HepG2 (cell line): Measurements from ENCODE around the gene SDC1. TPM values are rescaled to one million over a fixed set of nuclear protein-coding genes. Genes with fewer than 3 reads are reported as not detected.

Experiments
- GATAD2A ChIP-seq: IDR thresholded peaks from 2 replicates; pipeline ENCODE4 v1.6.1; 2016
- MEIS2 ChIP-seq: sonication (generic); formaldehyde crosslinking; IDR thresholded peaks from 2 replicates; pipeline ENCODE4 v1.9.0; 2021; ENCODE audit warnings: mild to moderate bottlenecking, missing genetic modification reagents
- MIXL1 ChIP-seq: IDR thresholded peaks from 2 replicates; pipeline ENCODE4 v1.6.1; 2016
- PAF1 ChIP-seq: IDR thresholded peaks from 2 replicates; pipeline ENCODE4 v1.6.1; 2016; ENCODE audit warnings: missing genetic modification reagents, missing compliant biosample characterization
- PHF21A ChIP-seq: sonication (generic); formaldehyde crosslinking; IDR thresholded peaks from 2 replicates; pipeline ENCODE4 v1.5.0; 2020; ENCODE audit warnings: mild to moderate bottlenecking, missing genetic modification reagents
- POLR2A ChIP-seq, 2 experiments: IDR thresholded peaks; 2 replicates each; pipeline ENCODE4 v1.6.1; 2011; ENCODE audit warnings: low read depth in 2 of 2, low read length in 2 of 2, mild to moderate bottlenecking in 1 of 2, moderate library complexity in 1 of 2; ENCODE audit not compliant: insufficient read depth in 1 of 2
- RARA ChIP-seq: IDR thresholded peaks from 2 replicates; pipeline ENCODE4 v1.6.1; 2016; ENCODE audit warnings: missing genetic modification reagents, missing compliant biosample characterization
- RORA ChIP-seq: sonication (generic); formaldehyde crosslinking; IDR thresholded peaks from 2 replicates; pipeline ENCODE4 v1.5.0; 2020; ENCODE audit warnings: mild to moderate bottlenecking, missing genetic modification reagents, moderate library complexity
- SMARCC2 ChIP-seq: fragments of 450-650 bp; IDR thresholded peaks from 2 replicates; pipeline ENCODE4 v1.6.1; 2017; ENCODE audit warnings: antibody characterized with exemption, mild to moderate bottlenecking
- SSRP1 ChIP-seq: IDR thresholded peaks from 2 replicates; pipeline ENCODE4 v1.6.1; 2016; ENCODE audit warnings: control low read depth
- TMF1 ChIP-seq: sonication (generic); formaldehyde crosslinking; IDR thresholded peaks from 2 replicates; pipeline ENCODE4 v1.8.1; 2022; ENCODE audit warnings: low read depth, missing genetic modification reagents
- ZNF24 ChIP-seq: fragments of 450-650 bp; IDR thresholded peaks from 2 replicates; pipeline ENCODE4 v1.6.1; 2017; ENCODE audit warnings: antibody characterized with exemption, mild to moderate bottlenecking
- ZNF333 ChIP-seq: sonication (generic); formaldehyde crosslinking; IDR thresholded peaks from 2 replicates; pipeline ENCODE4 v1.4.0; 2020; ENCODE audit warnings: mild to moderate bottlenecking, missing genetic modification reagents, borderline replicate concordance
- ZNF441 ChIP-seq: sonication (generic); formaldehyde crosslinking; IDR thresholded peaks from 2 replicates; pipeline ENCODE4 v1.7.0; 2021; ENCODE audit warnings: missing genetic modification reagents, borderline replicate concordance
- ZNF460 ChIP-seq: sonication (generic); formaldehyde crosslinking; IDR thresholded peaks from 2 replicates; pipeline ENCODE4 v1.5.1; 2020; ENCODE audit warnings: missing genetic modification reagents, mild to moderate bottlenecking, borderline replicate concordance
- ZNF598 ChIP-seq: sonication (generic); formaldehyde crosslinking; IDR thresholded peaks from 2 replicates; pipeline ENCODE4 v1.5.1; 2020; ENCODE audit warnings: mild to moderate bottlenecking, missing genetic modification reagents, borderline replicate concordance
- ZNF670 ChIP-seq: sonication (generic); formaldehyde crosslinking; IDR thresholded peaks from 2 replicates; pipeline ENCODE4 v1.8.0; 2022; ENCODE audit warnings: mild to moderate bottlenecking, missing genetic modification reagents, borderline replicate concordance
- ZNF746 ChIP-seq: sonication (generic); formaldehyde crosslinking; IDR thresholded peaks from 2 replicates; pipeline ENCODE4 v1.8.0; 2022; ENCODE audit warnings: mild to moderate bottlenecking, missing genetic modification reagents
- polyA plus RNA-seq, 8 experiments: library from polyadenylated mRNA; depleted of rRNA in 3 of 8; stranded (reverse) in 7 of 8; unstranded in 1 of 8; fragments of >200 nt; fragmentation: Illumina TruSeq in 4 of 8; extraction: Trizol in 4 of 8; gene quantifications; 2 replicates each; pipeline versions ENCODE4 v1.2.1 to v1.2.3, GENCODE V29; 2011 to 2016; ENCODE audit warnings: low read depth in 4 of 8, missing spikeins in 1 of 8, mixed read lengths in 1 of 8; ENCODE audit not compliant: insufficient read depth in 1 of 8
- total RNA-seq, 5 experiments: library from RNA; depleted of rRNA; stranded (reverse); fragments of >200 nt; fragmentation: Illumina TruSeq; extraction: Trizol; gene quantifications; 2 replicates each; pipeline ENCODE4 v1.2.3, GENCODE V29; 2016; ENCODE audit warnings: low read depth in 1 of 5
- TF ChIP-seq, protein P1 (sequence below): sonication (generic); formaldehyde crosslinking; IDR thresholded peaks from 2 replicates; pipeline ENCODE4 v1.8.0; 2022; ENCODE audit warnings: missing genetic modification reagents, mild to moderate bottlenecking, moderate library complexity, borderline replicate concordance
- TF ChIP-seq, protein P2 (sequence below): IDR thresholded peaks from 2 replicates; pipeline ENCODE4 v1.6.1; 2016; ENCODE audit warnings: missing compliant biosample characterization, missing genetic modification reagents, borderline replicate concordance
- TF ChIP-seq, protein P3 (sequence below): sonication (generic); formaldehyde crosslinking; IDR thresholded peaks from 2 replicates; pipeline ENCODE4 v1.4.0; 2020; ENCODE audit warnings: missing genetic modification reagents, borderline replicate concordance
- TF ChIP-seq, protein P4 (sequence below): sonication (generic); formaldehyde crosslinking; IDR thresholded peaks from 2 replicates; pipeline ENCODE4 v1.8.0; 2022; ENCODE audit warnings: missing genetic modification reagents, mild to moderate bottlenecking, borderline replicate concordance
- TF ChIP-seq, protein P5 (sequence below): sonication (generic); formaldehyde crosslinking; IDR thresholded peaks from 2 replicates; pipeline ENCODE4 v1.4.0; 2020; ENCODE audit warnings: mild to moderate bottlenecking, missing genetic modification reagents

Gene SDC1
- total and polyA plus RNA-seq, 2 of the 13 experiments (the other 11 are each of a cell fraction or from before 2014, with no cell fraction given): 108 to 119 TPM

DNA sequence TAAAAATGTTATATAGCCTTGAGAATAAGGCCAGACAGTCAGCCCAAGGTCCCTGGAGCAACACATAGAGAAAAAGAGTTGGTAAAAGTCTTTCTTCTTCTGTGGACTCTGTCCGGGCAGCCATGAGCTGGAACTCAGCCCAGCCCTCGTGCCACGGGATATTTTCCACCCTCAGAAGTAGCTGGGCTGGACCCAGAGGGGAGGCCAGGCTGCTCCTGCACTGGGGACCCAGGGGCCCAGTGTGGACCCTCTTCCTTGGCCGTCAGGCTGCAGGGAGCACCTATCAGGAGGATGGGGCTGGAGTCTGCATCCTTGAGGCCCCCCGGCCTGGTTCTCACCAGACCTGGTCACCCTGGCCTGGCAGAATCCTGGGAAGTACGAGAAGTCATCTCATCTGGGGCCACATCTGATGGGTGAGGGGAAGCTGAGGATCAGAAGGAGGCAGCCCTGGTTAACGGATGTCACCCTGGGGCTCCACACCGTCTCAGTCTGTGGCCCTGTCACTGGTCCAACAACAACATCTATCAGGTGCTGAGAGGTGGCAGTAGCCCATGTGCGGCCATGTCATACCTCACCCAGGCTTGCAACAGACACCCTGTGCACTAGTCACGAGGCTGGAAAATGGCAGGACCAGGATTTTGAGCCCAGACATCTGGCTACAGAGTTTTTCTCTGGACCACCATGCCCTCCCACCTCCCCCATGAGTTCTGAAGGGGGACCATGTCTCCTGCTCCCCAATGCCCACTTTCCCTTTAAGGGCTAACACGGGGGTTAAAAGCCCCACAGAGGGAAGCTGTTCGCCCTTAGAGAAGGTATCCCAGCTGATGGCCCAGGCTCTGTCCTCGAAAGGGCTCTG lies 33.0 kb downstream of the SDC1 start (continued):
- TF ChIP-seq ZNF24 (no peak), ZNF598 (peak; percentile 74), PHF21A (CRISPR knock-in tag) (no peak), SSRP1 (CRISPR knock-in tag) (no peak), MIXL1 (no peak), SMARCC2 (no peak), RORA (no peak), ZNF441 (CRISPR knock-in tag) (no peak), RARA (peak; percentile 4; the same call in 1 of the 2 replicates), ZNF460 (no peak), ZNF670 (CRISPR knock-in tag) (no peak), MEIS2 (CRISPR knock-in tag) (0 out of 2 replicates have a peak, but pooled peaks have one; percentile 18), ZNF333 (0 out of 2 replicates have a peak, but pooled peaks have one; percentile 31), TMF1 (CRISPR knock-in tag) (no peak), POLR2A (IDR thresholded peaks at IDR 0.05; ENCODE audit: insufficient read depth in 1 of 2, low read depth in 2 of 2, low read length in 2 of 2) (no peak), GATAD2A (CRISPR knock-in tag) (0 out of 2 replicates have a peak, but pooled peaks have one; percentile 27), PAF1 (no peak), ZNF746 (CRISPR knock-in tag) (no peak)
- TF ChIP-seq, protein P1, sequence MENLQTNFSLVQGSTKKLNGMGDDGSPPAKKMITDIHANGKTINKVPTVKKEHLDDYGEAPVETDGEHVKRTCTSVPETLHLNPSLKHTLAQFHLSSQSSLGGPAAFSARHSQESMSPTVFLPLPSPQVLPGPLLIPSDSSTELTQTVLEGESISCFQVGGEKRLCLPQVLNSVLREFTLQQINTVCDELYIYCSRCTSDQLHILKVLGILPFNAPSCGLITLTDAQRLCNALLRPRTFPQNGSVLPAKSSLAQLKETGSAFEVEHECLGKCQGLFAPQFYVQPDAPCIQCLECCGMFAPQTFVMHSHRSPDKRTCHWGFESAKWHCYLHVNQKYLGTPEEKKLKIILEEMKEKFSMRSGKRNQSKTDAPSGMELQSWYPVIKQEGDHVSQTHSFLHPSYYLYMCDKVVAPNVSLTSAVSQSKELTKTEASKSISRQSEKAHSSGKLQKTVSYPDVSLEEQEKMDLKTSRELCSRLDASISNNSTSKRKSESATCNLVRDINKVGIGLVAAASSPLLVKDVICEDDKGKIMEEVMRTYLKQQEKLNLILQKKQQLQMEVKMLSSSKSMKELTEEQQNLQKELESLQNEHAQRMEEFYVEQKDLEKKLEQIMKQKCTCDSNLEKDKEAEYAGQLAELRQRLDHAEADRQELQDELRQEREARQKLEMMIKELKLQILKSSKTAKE (CRISPR knock-in tag): no peak
- TF ChIP-seq, protein P2, sequence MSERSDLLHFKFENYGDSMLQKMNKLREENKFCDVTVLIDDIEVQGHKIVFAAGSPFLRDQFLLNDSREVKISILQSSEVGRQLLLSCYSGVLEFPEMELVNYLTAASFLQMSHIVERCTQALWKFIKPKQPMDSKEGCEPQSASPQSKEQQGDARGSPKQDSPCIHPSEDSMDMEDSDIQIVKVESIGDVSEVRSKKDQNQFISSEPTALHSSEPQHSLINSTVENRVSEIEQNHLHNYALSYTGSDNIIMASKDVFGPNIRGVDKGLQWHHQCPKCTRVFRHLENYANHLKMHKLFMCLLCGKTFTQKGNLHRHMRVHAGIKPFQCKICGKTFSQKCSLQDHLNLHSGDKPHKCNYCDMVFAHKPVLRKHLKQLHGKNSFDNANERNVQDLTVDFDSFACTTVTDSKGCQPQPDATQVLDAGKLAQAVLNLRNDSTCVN (CRISPR knock-in tag): no peak
- TF ChIP-seq, protein P3, sequence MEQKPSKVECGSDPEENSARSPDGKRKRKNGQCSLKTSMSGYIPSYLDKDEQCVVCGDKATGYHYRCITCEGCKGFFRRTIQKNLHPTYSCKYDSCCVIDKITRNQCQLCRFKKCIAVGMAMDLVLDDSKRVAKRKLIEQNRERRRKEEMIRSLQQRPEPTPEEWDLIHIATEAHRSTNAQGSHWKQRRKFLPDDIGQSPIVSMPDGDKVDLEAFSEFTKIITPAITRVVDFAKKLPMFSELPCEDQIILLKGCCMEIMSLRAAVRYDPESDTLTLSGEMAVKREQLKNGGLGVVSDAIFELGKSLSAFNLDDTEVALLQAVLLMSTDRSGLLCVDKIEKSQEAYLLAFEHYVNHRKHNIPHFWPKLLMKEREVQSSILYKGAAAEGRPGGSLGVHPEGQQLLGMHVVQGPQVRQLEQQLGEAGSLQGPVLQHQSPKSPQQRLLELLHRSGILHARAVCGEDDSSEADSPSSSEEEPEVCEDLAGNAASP: no peak
- TF ChIP-seq, protein P4, sequence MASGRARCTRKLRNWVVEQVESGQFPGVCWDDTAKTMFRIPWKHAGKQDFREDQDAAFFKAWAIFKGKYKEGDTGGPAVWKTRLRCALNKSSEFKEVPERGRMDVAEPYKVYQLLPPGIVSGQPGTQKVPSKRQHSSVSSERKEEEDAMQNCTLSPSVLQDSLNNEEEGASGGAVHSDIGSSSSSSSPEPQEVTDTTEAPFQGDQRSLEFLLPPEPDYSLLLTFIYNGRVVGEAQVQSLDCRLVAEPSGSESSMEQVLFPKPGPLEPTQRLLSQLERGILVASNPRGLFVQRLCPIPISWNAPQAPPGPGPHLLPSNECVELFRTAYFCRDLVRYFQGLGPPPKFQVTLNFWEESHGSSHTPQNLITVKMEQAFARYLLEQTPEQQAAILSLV (CRISPR knock-in tag): 0 out of 2 replicates have a peak, but pooled peaks have one; percentile 25
- TF ChIP-seq, protein P5, sequence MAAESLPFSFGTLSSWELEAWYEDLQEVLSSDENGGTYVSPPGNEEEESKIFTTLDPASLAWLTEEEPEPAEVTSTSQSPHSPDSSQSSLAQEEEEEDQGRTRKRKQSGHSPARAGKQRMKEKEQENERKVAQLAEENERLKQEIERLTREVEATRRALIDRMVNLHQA (CRISPR knock-in tag): no peak
